DMS79 treated with DMSO at 0.1 percent for 48 hours (cell line): Measurements from ENCODE around the gene ADAMTS17.
"Not testable (repeated sequence)": the region's sequence is repeated elsewhere in the genome, so short reads cannot be mapped to it uniquely, and the experiment has no call there.

Experiments
- DNase-seq: peaks from one replicate; lab custom pipeline; 2025; lab: John Stamatoyannopoulos, UW

Gene ADAMTS17

DNA sequence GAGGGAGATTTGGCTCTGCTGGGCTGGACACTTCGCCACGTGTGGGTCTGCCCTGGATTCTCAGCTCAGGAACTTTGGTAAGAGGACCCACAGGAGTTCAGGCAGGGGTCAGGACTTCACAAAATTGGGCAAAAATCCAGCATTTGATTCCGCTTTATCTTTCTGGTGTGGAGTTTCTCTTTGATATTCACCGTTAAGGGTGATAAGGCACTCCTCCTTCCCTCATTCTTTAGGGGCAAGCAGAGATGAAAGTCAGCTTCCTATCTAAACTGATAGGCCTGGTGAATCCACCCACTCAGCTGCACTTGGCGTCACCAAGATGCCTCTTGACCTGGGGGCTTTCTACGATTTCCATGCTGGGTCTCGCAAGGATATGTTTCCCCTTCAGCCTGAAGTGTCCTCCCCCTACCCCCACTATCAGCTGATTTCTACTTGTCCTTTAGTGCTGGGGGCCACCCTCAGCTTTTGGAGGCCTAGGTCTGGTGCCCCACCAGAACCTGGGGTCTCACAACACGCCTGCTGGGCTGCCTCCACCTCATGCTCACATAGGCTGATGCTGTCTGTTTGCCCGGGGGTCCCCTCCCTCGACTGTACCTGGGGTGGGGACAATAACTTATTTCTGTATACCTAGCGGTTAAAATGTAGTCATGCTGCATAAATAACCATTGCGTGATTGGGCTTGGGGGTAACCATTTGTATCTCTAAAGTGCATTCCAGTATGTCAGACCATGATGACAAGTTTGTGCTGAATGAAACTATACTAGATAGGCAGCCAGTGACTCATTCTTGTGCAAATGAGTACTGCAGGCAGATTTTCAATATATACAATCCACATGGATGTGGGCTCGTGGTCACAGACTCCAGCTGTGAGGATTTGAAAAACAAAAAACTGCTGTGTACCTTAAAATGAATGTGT is 248.3 kb downstream of the ADAMTS17 start:
- no peak for DNase-seq

DNA sequence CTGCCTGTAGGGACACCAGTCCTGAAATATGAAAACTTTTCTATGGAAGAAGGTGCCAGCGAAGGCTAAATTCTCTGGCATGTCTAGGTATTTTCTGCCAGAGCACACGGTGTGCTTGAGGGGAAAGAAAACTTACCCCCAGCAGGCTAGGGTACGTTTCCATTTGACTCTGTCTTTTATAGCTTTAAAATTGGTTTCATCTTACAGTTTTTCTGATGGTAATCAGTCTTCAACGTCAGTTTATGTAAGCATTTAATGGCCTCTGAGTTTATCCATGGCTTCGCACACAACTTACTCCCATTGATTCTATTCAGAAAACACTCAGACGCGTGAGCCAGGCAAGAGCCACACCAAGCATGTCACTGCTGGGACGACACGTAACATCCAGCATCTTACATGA is 249.7 kb downstream of the ADAMTS17 start:
- DNase-seq: no peak

DNA sequence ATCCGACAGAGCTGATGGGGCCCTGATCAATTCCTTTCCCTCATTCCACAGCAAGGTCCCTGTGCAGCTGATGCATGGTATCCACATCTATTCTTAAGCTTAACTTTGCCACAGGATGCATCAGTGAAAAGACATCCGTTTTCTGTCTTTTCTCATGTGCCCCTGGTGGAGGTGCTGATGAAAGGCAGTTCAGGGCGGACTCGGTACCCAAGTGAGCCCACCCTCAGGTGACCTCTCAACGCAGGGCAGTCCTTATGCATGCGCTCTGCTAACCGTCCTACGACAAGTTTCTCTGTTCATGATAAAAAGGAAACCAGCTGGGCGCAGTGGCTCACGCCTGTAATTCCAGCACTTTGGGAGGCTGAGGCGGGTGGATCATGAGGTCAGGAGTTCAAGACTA is 251.4 kb downstream of the ADAMTS17 start:
- no peak for DNase-seq

DNA sequence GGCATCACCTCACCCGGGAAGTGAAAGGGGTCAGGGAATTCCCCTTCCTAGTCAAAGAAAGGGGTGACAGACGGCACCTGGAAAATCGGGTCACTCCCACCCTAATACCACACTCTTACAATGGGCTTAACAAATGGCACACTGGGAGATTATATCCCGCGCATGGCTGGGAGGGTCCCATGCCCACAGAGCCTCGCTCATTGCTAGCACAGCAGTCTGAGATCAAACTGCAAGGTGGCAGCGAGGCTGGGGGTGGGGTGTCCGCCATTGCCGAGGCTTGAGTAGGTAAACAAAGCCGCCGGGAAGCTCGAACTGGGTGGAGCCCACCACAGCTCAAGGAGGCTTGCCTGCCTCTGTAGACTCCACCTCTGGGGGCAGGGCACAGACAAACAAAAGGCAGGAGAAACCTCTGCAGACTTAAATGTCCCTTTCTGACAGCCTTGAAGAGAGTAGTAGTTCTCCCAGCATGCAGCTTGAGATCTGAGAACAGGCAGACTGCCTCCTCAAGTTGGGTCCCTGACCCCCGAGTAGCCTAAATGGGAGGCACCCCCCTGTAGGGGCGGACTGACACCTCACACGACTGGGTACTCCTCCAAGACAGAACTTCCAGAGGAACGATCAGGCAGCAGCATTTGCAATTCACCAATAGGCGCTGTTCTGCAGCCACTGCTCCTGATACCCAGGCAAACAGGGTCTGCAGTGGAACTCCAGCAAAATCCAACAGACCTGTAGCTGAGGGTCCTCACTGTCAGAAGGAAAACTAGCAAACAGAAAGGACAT is 257.5 kb downstream of the ADAMTS17 start:
- DNase-seq: not testable (repeated sequence)

DNA sequence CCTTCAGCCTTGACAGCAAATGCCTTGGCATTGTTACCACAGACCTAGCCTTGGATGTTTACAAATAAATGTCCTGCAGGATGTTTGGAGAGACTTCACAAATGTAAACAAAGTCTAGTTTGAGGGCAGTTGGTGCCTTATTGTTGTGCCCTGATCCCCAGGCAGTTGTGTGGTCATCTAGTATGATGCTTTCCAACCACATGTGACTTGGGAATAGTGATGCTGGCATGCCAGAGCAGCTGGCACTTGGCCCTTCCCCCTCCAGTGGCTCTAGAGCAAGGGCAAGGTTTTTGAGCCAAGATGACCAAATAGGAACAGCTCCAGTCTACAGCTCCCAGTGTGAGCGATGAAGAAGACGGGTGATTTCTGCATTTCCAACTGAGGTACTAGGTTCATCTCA is 258.2 kb downstream of the ADAMTS17 start:
- no peak for DNase-seq

DNA sequence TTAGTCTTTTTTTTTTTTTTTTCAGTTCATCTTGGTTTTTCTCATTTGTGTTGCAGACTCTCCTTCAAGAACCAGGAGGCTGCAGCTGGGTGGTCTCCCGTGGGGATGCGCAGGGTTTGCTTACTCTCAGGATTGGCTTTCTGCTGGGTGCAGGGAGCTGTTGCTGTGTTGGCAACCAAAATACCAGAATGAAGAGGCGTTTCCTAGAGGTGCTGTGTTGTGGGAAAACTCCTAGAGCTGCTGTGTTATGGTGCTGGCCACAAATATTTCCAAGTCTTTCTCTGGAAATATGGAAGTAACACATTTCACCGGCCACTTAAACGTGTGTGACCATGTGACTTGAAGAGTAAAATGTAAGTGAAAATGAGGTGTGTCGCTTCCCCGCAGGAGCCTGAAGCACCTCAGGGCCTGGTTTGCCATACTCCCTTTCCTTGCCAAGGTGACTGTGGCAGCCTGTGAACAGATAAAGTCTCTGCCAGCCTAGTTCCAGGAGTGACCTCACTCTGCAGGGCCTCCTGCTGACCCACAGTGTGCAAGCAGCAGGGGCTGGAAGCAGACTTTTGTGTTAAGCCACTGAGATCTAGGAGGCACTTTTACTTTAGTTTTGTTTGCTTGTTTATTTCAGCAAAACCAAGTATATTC is 258.9 kb downstream of the ADAMTS17 start:
- DNase-seq: no peak

DNA sequence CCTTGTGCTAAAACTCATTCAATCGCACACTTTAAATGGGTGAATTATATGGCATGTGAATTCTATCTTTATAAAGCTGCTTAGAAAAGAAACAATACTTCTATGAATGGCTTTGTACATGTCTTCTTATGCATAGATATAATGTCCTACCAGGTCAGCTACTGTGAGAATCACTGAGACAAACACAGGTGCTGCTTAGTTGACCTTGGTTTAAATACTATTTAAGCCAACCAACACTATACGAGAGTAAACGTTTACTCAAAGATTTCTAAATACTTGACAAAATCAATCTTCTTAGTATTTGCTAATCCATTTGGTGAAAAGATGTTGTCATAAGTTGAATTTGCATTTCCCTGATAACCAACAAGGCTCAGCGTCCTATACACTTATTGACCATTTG is 260.3 kb downstream of the ADAMTS17 start:
- no peak for DNase-seq

DNA sequence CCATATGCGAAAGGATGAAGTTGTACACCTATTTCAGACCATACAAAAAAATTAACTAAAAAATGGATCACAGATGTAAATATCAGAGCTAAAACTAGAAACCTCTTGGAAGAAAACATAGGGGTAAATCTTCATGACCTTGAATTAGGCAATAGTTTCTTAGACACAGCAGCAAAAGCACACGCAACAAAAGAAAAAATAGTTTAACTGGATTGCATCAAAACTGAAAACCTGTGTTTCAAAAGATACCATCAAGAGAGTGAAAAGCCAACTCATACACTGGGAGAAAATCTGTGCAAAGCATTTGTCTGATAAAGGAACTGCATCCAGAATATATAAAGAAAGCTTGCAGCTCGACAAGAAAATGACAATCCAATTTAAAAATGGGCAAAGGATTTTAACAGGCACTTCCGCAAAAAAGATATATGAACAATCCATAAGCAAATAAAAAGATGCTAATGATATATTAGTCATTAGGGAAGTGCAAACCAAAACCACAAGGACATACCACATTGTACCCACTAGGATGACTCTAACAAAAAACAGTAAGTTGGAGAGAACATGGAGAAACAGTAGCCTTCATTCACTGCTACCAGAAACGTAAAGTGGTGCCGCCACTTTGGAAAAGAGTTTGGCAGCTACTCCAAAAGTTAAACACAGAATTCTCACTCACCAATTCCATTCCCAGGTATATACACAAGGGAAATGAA is 263.1 kb downstream of the ADAMTS17 start:
- DNase-seq: no peak

DNA sequence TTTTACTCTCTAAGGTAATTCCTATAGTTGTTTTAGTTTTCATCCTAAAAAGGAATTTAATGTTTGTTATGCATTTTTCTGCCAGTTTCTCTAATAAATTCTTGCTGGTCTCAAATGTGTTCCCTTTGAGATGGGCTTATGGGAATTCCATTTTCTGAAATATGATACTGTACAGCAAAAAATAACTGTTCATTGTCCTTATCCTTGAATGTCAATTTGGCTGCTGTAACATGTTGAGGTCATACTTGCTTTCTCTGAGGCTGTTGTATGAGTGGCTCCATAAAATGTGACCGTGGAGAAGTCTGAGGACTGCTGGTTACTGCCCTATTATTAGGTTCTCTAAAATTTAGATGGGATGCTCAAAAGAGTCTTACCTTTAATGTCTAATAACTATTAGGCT is 266.5 kb downstream of the ADAMTS17 start:
- no peak for DNase-seq

DNA sequence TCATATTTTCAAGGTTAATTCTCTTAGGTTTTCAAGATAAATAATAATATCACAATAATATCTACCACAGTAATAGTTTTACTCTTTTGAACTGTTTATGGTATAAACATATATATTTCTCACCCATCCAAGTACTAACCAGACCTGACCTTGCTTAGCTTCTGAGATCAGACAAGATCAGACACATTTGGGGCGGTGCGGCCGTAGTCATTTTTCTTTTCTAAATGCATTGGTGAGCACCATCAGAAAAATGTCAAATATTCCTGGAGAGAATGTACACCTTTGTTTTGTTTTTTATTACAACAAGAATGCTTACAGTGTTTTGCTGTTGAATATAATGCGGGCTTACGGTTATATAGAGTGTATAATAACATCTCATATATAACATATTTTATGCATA is 267.8 kb downstream of the ADAMTS17 start:
- no peak for DNase-seq

DNA sequence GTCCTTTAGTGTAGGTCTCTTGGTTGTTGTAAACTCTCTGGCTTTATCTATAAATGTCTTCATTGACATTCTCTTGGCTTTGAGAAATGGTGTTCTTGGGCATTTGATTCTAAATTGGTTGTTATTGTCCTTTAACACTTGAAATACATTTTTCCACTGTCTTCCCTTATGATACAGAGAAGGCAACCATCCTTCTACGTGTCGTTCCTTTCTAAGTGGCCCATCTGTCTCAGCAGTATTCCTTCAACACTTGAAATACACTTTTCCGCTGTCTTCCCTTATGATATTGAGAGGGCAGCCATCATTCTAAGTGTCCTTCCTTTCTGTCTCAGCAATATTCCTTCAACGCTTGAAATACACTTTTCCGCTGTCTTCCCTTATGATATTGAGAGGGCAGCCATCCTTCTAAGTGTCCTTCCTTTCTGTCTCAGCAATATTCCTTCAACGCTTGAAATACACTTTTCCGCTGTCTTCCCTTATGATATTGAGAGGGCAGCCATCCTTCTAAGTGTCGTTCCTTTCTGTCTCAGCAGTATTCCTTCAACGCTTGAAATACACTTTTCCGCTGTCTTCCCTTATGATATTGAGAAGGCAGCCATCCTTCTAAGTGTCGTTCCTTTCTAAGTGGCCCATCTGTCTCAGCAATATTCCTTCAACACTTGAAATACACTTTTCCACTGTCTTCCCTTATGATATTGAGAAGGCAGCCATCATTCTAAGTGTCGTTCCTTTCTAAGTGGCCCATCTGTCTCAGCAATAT is 275.1 kb downstream of the ADAMTS17 start:
- DNase-seq: not testable (repeated sequence)

DNA sequence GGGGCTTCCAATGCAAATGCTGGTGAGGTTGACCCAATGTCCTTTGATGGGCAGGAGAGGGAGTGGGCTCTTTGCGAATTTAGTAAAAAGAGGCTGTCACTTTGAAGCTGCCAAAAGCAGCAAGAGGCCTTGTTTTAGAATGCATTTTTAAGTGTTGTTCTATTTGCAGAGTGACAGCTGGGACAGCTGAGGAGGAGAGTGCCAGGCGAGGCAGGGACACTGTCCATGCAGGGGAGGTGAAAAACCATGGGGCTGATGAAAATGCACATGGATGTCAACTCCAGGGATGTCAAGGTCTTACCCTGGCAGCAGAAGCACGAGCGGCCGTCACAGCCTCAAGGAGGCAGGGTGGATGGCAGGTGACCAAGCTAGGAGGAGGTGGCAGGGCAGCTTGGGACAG is 279.8 kb downstream of the ADAMTS17 start:
- DNase-seq: no peak

DNA sequence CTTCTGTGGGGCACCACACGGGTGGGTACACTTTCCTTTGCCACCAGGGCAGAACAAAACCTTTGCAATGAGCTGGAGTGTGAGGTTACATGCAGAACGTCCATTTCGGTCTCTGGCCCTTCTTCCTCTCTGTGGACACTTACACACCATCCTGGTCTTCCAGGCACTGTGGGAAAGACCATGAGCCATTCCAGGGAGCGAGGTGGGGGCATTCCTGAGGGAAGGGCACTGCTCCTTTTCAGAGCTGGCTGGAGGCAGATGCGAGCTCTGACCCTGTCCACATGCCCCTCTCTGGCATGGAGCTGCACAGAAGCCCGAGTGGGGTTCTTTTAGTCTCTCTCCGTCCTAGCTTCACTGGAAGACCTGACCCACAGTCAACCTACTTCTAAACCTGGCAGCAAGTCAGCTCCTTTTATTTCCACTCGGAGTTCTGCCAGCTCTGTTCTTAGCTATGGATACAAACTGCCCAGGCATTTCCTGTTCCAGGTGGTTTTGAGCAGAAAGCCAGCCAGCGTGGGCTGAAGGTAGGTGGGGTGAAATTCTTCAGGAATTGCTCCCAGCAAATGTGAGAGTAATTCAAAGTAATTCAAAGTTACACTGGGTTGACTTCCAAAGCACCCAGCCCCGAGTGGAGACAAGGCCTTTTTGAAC is 281.4 kb downstream of the ADAMTS17 start:
- no peak for DNase-seq

DNA sequence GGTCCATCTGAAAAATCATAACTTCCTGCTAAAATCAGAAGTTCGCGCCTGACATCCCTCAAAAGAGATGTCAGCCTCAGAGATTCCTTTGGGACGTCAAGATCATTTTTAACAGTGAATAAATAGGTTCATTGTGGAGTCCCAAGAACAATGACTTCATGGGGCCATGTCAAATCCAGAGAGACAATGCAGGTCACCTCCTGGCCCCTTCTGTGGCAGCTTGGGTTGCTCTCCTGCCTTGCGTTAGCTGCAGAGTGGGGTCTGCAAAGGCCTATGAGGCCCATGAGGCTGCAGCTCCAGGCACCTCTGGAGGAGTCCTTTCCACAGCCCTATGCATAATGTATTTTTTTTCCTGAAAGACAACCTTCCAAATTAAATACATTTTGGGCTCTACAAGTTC is 282.3 kb downstream of the ADAMTS17 start:
- DNase-seq: no peak

DNA sequence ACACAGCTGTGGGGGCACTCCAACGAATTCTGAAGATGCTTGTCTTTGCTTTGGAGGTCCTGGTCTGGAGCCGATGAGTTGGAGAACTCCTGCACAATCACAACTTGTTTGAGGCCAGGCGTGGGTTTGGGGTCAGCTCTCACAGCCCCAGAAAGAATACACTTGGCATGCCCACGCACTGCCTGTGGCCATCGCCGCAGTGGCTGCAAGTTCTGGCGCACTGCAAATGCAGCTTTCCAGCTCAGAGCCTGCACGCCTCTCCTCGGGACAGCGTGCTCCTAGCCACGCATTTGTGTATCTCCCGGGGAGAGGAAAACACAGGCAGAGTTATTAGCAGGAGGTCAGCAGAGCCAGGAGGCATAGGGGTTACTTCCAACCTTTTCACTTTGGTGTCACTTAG is 282.7 kb downstream of the ADAMTS17 start:
- no peak for DNase-seq

DNA sequence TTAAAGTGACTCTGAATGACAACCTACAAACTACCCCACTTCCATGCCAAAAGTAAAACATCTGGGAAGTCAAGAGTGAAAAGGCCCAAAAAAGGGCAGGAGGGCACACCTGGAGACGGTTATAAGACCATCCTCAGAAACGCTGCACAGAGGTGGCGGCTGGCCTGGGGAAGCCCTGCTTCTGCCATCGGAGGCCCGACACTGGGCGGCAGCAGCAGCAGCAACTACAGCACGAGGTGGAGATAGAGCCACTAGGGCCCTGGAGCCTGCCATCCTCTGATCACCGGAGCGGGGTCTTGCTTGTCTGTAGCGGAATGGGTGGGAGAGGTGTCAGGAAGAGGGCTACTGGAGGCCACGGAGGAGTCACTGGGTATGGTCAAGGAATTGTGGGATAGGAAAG is 283.3 kb downstream of the ADAMTS17 start:
- DNase-seq: no peak

DNA sequence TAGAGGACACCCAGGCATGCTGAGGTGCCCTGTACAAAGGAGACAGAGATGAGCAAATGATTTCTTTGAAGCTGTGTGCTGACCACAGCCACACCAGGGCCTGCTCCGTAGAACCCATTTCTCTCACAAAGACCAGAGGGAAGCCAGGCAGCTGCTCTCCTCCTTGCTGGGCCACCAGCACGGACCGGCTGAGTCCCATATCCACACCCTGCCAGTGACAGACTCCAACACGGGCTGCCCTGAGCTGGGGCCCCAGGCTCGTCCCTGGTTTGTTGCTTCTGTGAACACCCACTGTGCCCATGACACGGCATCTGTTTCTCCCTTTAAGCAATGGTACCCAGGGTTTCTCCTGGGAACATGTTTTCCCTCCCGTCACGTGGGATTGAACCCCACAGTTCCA is 284.5 kb downstream of the ADAMTS17 start:
- no peak for DNase-seq

DNA sequence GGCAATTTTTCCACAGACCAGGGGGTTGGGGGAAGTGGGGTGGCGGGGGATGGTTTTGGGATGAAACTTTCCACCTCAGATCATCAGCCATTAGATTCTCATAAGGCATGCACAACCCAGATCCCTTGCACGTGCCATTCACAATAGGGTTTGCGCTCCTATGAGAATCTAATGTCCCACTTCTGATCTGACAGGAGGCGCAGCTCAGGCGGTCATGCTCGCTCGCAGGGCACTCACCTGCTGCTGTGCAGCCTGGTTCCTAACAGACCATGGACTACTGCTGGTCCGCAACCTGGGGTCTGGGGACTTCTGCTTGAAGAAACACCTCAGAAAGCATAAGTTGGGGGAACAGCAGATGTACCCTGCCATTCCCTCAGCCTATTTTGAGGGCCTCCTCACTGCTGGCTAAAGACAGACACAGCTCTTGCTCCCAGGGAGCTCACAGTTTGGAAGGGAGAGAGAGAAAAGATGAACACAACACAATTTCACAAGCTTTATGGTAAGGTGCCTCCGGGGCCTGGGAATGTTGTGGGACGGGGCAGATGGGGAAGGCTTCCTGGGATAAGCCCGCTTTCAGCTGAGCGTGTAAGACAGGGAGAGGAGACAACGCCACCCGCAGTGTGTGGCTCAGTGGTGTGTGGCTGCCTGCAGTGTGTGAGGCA is 285.2 kb downstream of the ADAMTS17 start:
- no peak for DNase-seq

DNA sequence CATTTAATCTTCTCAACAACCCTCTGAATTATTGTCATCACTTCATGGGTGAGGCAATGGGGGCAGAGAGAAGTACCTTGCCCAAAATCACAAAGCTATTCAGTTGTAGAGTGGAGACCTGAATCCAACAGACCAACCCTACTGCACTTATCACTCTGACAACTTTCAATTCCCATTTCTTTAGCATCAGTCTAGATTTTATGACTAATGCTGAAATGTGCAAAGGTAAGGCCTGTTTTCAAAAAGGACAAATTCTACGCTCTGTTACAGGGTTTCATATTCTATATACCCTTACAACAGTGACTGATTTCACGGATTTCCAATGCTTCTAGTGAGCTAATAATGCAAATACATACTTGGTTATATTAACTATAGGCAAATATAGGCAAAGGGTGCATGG is 286.0 kb downstream of the ADAMTS17 start:
- no peak for DNase-seq

DNA sequence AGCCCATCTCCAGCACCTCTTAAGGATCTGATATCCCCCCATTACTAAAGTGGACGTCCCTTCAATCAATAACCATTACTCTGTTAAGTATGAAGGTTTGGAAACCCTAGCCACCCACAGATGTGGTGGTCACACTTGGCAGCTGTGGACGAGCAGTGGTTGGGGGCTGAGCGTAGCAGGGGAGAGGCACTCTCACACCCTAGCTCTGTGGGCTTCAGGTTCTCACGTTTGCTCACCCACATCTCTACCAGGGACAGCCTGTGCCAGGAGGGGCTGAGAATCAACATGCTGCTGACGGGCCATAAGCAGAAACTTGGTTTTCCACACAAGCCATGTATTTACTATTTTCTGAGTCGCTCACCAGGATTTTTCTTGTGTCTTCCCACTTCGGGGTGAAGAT is 287.2 kb downstream of the ADAMTS17 start:
- no peak for DNase-seq
